NCI-H2227 (cell line): Measurements from ENCODE around the gene COMMD1.
A peak's percentile ranks its signal among the peaks of the same experiment; 100 is the strongest.
"Not testable (repeated sequence)": the region's sequence is repeated elsewhere in the genome, so short reads cannot be mapped to it uniquely, and the experiment has no call there.

Experiments used
- DNase-seq: peaks from one replicate; lab custom pipeline; 2025; ENCODE audit not compliant: unreplicated experiment; lab: John Stamatoyannopoulos, UW

The COMMD1 gene

GRCh38 chr2:61962095-61962984 is 56.9 kb downstream of the COMMD1 start:
- DNase-seq: no peak

GRCh38 chr2:61966087-61966727 is 60.7 kb downstream of the COMMD1 start:
- no peak for DNase-seq

GRCh38 chr2:61967262-61967661 is 61.8 kb downstream of the COMMD1 start:
- DNase-seq: no peak

DNA sequence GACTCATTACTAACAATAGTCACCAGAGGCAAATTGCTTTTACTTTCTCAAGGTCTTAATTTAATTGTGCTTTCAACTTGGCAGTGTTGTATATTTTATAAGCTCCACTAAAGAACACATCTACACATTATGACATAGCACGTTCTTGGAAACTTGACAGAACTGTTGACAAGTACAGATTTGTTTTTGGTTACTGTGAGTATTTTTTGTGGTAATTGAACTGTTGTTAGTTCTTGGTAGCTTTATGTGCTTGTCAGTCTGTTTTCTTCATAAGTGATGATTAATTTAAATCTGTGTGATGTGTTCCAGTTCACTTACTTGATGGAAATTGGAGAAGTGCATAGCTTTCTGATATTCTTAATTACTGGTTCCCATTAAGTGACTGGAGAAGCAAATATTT is 63.9 kb downstream of the COMMD1 start:
- no peak for DNase-seq

- no peak for DNase-seq
Measured at GRCh38 chr2:61970807-61971556, 65.5 kb downstream of the COMMD1 start.

GRCh38 chr2:61978522-61978921 is 73.0 kb downstream of the COMMD1 start:
- no peak for DNase-seq

- no peak for DNase-seq
Measured at GRCh38 chr2:61980758-61981157, 75.3 kb downstream of the COMMD1 start.

DNA sequence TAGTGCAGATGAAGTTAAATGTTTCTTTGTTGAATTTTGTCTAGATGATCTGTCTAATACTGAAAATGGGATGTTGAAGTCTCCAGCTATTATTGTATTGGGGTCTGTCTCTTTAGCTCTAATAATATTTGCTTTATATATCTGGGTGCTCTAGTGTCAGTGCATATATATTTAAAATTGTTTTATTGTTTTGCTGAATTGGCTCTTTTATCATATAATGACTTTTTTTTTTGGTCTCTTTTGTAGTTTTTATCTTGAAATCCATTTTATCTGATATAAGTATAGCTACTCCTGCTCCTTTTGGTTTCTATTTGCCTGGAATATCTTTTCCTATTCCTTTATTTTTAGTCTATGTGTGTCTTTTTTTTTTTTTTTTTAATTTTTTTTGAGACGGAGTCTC is 79.2 kb downstream of the COMMD1 start:
- no peak for DNase-seq

GRCh38 chr2:61988462-61989366 is 83.2 kb downstream of the COMMD1 start:
- DNase-seq: no peak

DNA sequence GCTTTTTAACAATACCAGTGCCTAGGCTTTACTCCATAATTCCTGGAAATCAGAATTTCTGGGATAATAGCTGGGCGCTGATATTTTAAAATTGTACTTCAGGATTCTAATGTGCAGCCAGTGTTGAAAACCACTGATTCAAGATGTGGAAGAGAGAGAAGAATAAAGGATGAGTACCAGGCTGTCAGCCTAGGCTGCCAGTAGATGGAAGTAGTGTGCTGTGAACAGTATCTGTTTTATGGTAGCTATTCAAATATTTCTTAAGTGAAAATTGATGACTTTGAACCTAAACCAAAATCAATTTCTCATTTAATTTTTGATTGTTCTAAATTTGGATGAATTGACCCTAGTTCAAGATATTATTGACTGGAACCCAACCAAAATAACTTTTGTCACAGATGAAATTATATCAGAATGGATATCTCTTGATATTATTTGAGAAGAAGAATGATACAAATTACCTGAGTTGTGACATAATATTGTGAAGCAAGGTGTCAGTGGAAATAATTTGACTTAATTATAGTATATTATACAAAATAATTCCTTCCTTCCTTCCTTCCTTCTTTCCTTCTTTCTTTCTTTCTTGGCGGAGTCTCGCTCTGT is 88.0 kb downstream of the COMMD1 start:
- DNase-seq: peak; percentile 23

- no peak for DNase-seq
Measured at GRCh38 chr2:61994531-61994930, 89.1 kb downstream of the COMMD1 start.

DNA sequence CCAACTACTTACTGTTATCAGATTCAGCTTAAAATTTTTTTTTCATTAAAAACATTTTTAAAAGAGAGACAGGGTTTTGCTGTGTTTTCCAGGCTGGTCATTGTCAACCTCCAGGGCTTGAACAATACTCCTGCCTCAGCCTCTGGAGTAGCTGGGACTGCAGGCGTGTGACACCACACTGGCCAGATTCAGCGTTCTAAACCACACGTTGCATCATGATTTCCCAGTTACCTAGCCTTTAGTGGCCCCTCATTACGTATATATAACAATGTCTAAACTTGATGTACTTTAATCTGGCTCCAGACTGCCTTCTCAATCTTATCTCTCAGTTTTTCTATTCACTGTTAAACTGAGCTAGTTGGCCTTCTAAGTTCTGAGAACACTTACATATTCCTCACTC is 89.6 kb downstream of the COMMD1 start:
- no peak for DNase-seq

DNA sequence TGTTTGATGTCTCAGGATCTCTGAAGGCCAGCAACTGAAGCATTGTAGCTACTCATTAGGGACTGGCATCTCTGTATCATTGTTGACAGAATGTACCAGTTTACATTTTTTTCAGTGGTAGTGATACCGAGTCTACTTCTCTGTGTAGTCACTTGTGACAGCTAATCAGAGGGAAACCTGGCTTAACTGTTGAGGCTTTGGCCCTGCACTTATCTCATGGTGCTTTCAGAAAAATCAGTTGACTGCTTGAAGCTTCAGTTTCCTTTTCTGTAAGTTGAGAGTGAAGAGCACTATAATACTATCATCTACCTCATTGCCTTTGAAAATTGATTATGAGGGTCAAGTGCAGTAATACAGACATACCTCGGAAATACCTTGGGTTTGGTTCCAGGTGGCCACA is 90.0 kb downstream of the COMMD1 start:
- DNase-seq: no peak

DNA sequence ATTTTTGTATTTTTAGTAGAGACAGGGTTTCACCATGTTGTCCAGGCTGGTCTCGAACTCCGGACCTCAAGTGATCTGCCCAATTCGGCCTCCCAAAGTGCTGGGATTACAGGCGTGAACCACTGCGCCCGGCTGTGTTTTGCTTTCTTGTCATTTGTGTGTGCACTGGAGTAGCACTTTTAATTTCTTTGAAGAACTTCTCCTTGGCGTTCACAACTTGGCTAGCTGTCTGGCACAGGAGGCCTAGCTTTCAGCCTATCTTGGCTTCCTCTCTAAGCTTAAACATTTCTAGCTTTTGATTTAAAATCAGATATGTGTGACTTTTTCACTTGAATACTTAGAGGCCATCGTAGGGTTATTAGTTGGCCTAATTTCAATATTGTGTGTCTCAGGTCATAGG is 93.0 kb downstream of the COMMD1 start:
- no peak for DNase-seq

GRCh38 chr2:62000538-62000937 is 95.1 kb downstream of the COMMD1 start:
- no peak for DNase-seq

- no peak for DNase-seq
Measured at GRCh38 chr2:62001431-62001830, 96.0 kb downstream of the COMMD1 start.

- DNase-seq: not testable (repeated sequence)
Measured at GRCh38 chr2:62004428-62004827, 99.0 kb downstream of the COMMD1 start.

DNA sequence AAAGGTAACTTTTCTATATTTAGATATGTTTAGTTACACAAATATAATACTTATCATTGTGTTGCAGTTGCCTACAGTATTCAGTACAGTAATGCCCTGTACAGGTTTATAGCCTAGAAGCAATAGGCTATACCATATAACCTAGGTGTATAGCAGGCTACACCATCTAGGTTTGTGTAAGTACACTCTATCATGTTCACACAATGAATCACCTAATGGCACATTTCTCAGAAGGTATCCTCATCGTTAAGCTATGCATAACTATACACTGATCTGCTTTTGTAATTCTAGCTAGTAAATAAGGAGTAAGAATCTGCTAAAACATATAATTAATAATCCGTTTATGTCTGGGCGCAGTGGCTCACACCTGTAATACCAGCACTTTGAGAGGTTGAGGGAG is 102.1 kb downstream of the COMMD1 start:
- no peak for DNase-seq

DNA sequence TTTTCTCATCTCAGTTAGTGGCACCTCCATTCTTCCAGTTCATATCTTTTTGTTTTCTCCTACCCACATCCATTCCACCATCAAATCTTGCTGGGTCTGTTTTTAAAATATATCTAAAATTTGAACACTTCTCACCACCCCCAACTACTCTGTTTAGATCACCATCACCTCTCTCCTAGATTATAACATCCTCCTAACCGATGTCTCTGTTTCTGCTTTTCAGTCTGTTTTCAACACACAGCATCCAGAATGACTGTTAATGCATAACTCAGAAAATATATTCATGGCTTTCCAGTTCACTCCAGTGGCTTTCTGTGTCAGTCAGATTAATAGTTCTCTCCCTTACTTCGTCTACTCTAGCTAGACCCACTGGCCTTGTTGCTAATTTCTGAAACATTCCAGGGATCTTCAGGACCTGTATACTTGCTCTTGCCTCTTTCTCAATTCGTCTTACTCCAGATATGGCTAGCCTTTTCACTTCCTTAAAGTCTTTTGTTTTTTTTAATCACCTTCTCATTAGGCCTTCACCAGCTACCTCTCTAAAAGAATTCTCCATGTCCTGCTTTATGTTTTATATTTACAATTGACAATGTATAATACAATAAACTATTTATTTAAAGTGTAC is 105.3 kb downstream of the COMMD1 start:
- DNase-seq: no peak

- DNase-seq: no peak
Measured at GRCh38 chr2:62013641-62014040, 108.2 kb downstream of the COMMD1 start.
